SH-SY5Y (cell line): ENCODE data around the gene USH2A.

ENCODE experiments used
- GATA2 ChIP-seq: IDR thresholded peaks from 2 replicates; pipeline ENCODE4 v1.6.1; 2011; ENCODE audit warnings: mild to moderate bottlenecking, low read depth, low read length
- GATA3 ChIP-seq: IDR thresholded peaks from 2 replicates; pipeline ENCODE4 v1.6.1; 2011; ENCODE audit warnings: low read depth, mild to moderate bottlenecking, low read length, moderate library complexity

- TF ChIP-seq GATA3 (no peak), GATA2 (no peak)
These were observed 833.4 kb downstream of the USH2A start for GRCh38 chr1:215589650-215590435.
